Right lobe of liver (tissue), 4 donors: ENCODE measurements around the gene DAPK2.

Experiments
- CTCF ChIP-seq, 4 donors: fragments of 200-600 bp in 3 of 4; fragments of 450-650 bp in 1 of 4; IDR thresholded peaks; one replicate each; pipeline versions ENCODE4 v1.5.1 to v1.8.0; 2016 to 2022; ENCODE audit warnings: antibody characterized with exemption in 4 of 4, mild to moderate bottlenecking in 2 of 4
- POLR2A ChIP-seq: fragments of 450-650 bp; IDR thresholded peaks from one replicate; pipeline ENCODE4 v1.6.1; 2017; ENCODE audit warnings: antibody characterized with exemption, mild to moderate bottlenecking
- donor health status: DM: no; HTN: no; CAD: no.
- donor health status: DM: no; HTN: no; CAD: no.
- donor health status: DM: no; HTN: yes; CAD: no.

GRCh38 chr15:63970621-63971426, 75.5 kb downstream of the DAPK2 start:
- TF ChIP-seq CTCF (IDR thresholded peaks at IDR 0.05) (no peak), POLR2A (no peak)
